K562 (cell line): Measurements from ENCODE around the gene AFF1. TPM values are rescaled to one million over a fixed set of nuclear protein-coding genes. Genes with fewer than 3 reads are reported as not detected.
A peak's percentile ranks its signal among the peaks of the same experiment; 100 is the strongest.

ENCODE experiments used
- ATAC-seq: fragments of 200-7000 bp; cut with Tn5 transposase; 3 replicates; pipeline ENCODE4 v1.9.1; 2020; ENCODE audit warnings: moderate library complexity
- BruUV-seq: library from RNA; stranded (reverse); fragments of 400-500 nt; replicated peaks from 2 replicates; lab custom pipeline; 2021; lab: Mats Ljungman, UMichigan
- CTCF ChIA-PET: fragments of 300-600 bp; formaldehyde crosslinking; extraction: SDS; loops from one replicate; lab custom pipeline; 2021; ENCODE audit warnings: low intra/inter-chr PET ratio; lab: Yijun Ruan, JAX
- POLR2A ChIA-PET: fragments of 300-600, 350-650 bp; sonication (Branson Sonifier 250); formaldehyde crosslinking; extraction: SDS; loops from one replicate; lab custom pipeline; 2021; ENCODE audit warnings: antibody characterized with exemption, inconsistent platforms; lab: Yijun Ruan, JAX
- DNase-seq, 4 experiments: peaks; one replicate each; pipeline versions ENCODE4 v3.0.0 to v3.0.0-alpha.2; 2011 to 2018; ENCODE audit warnings: low spot score in 3 of 4, mixed read lengths in 3 of 4; ENCODE audit errors: extremely low read depth in 1 of 4
- FAIRE-seq: peaks from 2 replicates; lab custom pipeline; 2011; peaks lifted over from hg19 to GRCh38; lab: Jason Lieb, UNC
- H2AFZ ChIP-seq: 2 replicates; pipeline ENCODE4 v1.6.0; 2011; ENCODE audit warnings: low read depth, low read length, control low read depth, inconsistent platforms
- H3K27ac ChIP-seq: fragments of 200-600 bp; 3 replicates; pipeline ENCODE4 v1.8.0; 2011; ENCODE audit warnings: low read depth, mild to moderate bottlenecking, control low read depth, inconsistent platforms, low read length, moderate library complexity, mixed read lengths; ENCODE audit errors: extremely low read depth
- H3K27me3 ChIP-seq, 2 experiments: fragments of 300-600 bp in 1 of 2; 2 replicates in 1 of 2; 3 replicates in 1 of 2; pipeline versions ENCODE4 v1.6.0 to v1.8.0; 2011; ENCODE audit warnings: inconsistent platforms in 2 of 2, low read length in 2 of 2, mild to moderate bottlenecking in 1 of 2, mixed read lengths in 1 of 2, moderate library complexity in 1 of 2; ENCODE audit not compliant: control insufficient read depth in 2 of 2, insufficient read depth in 2 of 2
- H3K36me3 ChIP-seq: fragments of 300-600 bp; 3 replicates; pipeline ENCODE4 v1.8.0; 2011; ENCODE audit warnings: mild to moderate bottlenecking, low read length, inconsistent platforms; ENCODE audit not compliant: control insufficient read depth, insufficient read depth
- H3K4me1 ChIP-seq, 2 experiments: fragments of 200-600 bp in 1 of 2; replicated peaks in 1 of 2; 2 replicates in 1 of 2; 3 replicates in 1 of 2; pipeline versions ENCODE4 v1.5.1 to v1.8.0; 2011; ENCODE audit warnings: inconsistent platforms in 2 of 2, low read length in 2 of 2, mild to moderate bottlenecking in 1 of 2, mixed read lengths in 1 of 2, moderate library complexity in 1 of 2; ENCODE audit not compliant: control insufficient read depth in 2 of 2, insufficient read depth in 2 of 2
- H3K4me2 ChIP-seq: 2 replicates; pipeline ENCODE4 v1.6.1; 2011; ENCODE audit warnings: low read length, control low read depth, inconsistent platforms, mixed read lengths; ENCODE audit not compliant: insufficient read depth
- H3K4me3 ChIP-seq: fragments of 200-600 bp; sonication (generic), shearing (Covaris generic); 2 replicates; pipeline ENCODE4 v1.5.1; 2016; ENCODE audit warnings: control low read depth, inconsistent platforms
- H3K79me2 ChIP-seq: fragments of 200-600 bp; 3 replicates; pipeline ENCODE4 v1.8.0; 2011; ENCODE audit warnings: low read length, inconsistent platforms; ENCODE audit not compliant: control insufficient read depth, insufficient read depth
- H3K9ac ChIP-seq, 2 experiments: 2 replicates each; pipeline versions ENCODE4 v1.6.0 to v1.6.1; 2011; ENCODE audit warnings: low read depth in 2 of 2, low read length in 2 of 2, control low read depth in 1 of 2, inconsistent platforms in 1 of 2, mild to moderate bottlenecking in 1 of 2, mixed read lengths in 1 of 2; ENCODE audit not compliant: insufficient read depth in 1 of 2
- H3K9me1 ChIP-seq: one replicate; pipeline ENCODE4 v1.6.0; 2011; ENCODE audit warnings: inconsistent platforms, mild to moderate bottlenecking, low read length, moderate library complexity; ENCODE audit not compliant: control insufficient read depth, insufficient read depth
- H3K9me3 ChIP-seq: replicated peaks from 2 replicates; pipeline ENCODE4 v1.5.1; 2011; ENCODE audit warnings: low read depth, low read length, inconsistent platforms; ENCODE audit not compliant: control insufficient read depth, insufficient read depth
- H4K20me1 ChIP-seq: replicated peaks from 2 replicates; pipeline ENCODE4 v1.6.1; 2011; ENCODE audit warnings: low read length, inconsistent platforms, mixed read lengths; ENCODE audit not compliant: control insufficient read depth, insufficient read depth
- CTCFL ChIP-seq: IDR thresholded peaks from 2 replicates; pipeline ENCODE4 v1.6.1; 2011; ENCODE audit warnings: borderline replicate concordance, low read depth, mild to moderate bottlenecking, moderate library complexity, low read length; ENCODE audit not compliant: insufficient read depth, poor library complexity, severe bottlenecking
- SRSF9 ChIP-seq: fragments of 200-400 bp; formaldehyde crosslinking; IDR thresholded peaks from 2 replicates; pipeline ENCODE4 v1.6.1; 2017; ENCODE audit warnings: low read depth, low read length, borderline replicate concordance
- TGIF2 ChIP-seq: sonication (generic); formaldehyde crosslinking; IDR thresholded peaks from 2 replicates; pipeline ENCODE4 v1.8.1; 2022; ENCODE audit warnings: mild to moderate bottlenecking, missing genetic modification reagents, moderate library complexity
- ZNF277 ChIP-seq: fragments of 250-450 bp; sonication (Bioruptor Pico); IDR thresholded peaks from 2 replicates; pipeline ENCODE4 v1.8.0; 2022; ENCODE audit warnings: inconsistent platforms, mild to moderate bottlenecking, moderate library complexity, borderline replicate concordance
- WGBS: fragments of 100-300 bp; shearing (Covaris generic); methylation state at CpG from one replicate; pipeline ENCODE4 v1.1.6; 2016; ENCODE audit warnings: low coverage, mixed read lengths; ENCODE audit not compliant: insufficient coverage; ENCODE audit errors: missing lambda C conversion rate; 5-methylcytosine and 5-hydroxymethylcytosine counted together
- in situ Hi-C: fragments of 300-500 bp; cut with MboI; formaldehyde crosslinking; loops from 4 replicates; pipeline ENCODE4 v1.15.0; 2018; ENCODE audit warnings: inconsistent platforms, mixed read lengths
- intact Hi-C: fragments of 100-400 bp; cut with micrococcal nuclease; formaldehyde crosslinking; loops from 2 replicates; pipeline ENCODE4 v1.14.2; 2022
- polyA plus RNA-seq, 8 experiments: library from polyadenylated mRNA; depleted of rRNA in 4 of 8; stranded (reverse) in 5 of 8; unstranded in 3 of 8; fragments of >200 nt; fragmentation: Nextera tagmentation in 2 of 8; fragmentation: Illumina TruSeq in 1 of 8; extraction: Ambion mirVana in 2 of 8; extraction: Trizol in 1 of 8; gene quantifications; 2 replicates each; pipeline versions ENCODE4 v1.2.1 to v1.2.3, GENCODE V29; 2011 to 2014; ENCODE audit warnings: inconsistent platforms in 1 of 8, missing spikeins in 1 of 8
- total RNA-seq, 7 experiments: library from RNA; depleted of rRNA in 6 of 7; stranded (reverse); fragments of >200 nt in 6 of 7; fragmentation: Illumina TruSeq in 2 of 7; extraction: Trizol in 2 of 7; gene quantifications; 2 replicates each; pipeline versions ENCODE4 v1.2.1 to v1.2.3, GENCODE V29; 2011 to 2021; ENCODE audit warnings: low replicate concordance in 1 of 7
- TF ChIP-seq, protein P1 (sequence below): fragments of 250-450 bp; sonication (Bioruptor Pico); IDR thresholded peaks from 2 replicates; pipeline ENCODE4 v1.5.0; 2021

Gene AFF1
- total and polyA plus RNA-seq, 9 of the 15 experiments (the other 6 are each of a cell fraction or from before 2014, with no cell fraction given) = 4.1 to 47.5 (median 17.2) TPM

DNA sequence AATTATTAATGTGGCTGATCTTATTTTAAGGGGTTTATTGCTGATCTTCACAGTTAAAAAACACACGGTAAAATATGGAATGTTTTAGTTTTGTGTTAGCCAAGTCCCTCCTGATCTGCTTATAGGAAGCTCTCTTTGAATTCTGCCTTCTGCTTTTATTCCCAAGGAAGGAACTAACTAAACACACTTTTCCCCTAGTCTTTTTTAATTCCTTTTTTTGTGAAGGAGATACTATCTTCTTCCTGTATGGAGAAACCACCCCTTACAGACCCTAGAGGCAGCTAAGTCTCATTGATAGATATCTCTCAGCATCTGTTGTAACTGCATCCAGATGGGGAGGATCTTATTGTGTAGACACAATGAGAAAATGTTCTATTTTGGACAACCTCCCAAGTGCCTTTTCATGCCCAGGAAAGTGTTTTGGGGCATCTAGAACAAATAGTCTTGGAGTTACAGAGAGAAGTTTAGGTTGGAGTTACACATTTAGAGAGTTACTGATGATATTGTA lies 64.4 kb downstream of the AFF1 start:
- Histone ChIP-seq H3K79me2 (peaks cover 7% of the 10 kb centered on the region; the same call in 2 of the 3 replicates), H3K36me3 (no peaks in the 10 kb centered on the region), H3K9me1 (no peaks in the 10 kb centered on the region), H3K4me1 (peaks cover 10 to 18% of the 10 kb centered on the region in 2 experiments; a peak in 4 of 5 replicates), H3K27ac (no peak overlapping the region), H4K20me1 (no peaks in the 10 kb centered on the region; the same call in 1 of the 2 replicates), H3K27me3 (no peaks in the 10 kb centered on the region), H3K4me2 (no peak overlapping the region), H2AFZ (no peak overlapping the region), H3K9me3 (no peaks in the 10 kb centered on the region), H3K9ac (no peak overlapping the region), H3K4me3 (no peak overlapping the region)
- intact Hi-C loops (no loop called here), in situ Hi-C loops (no loop called here)
- no peak for TF ChIP-seq ZNF277 (CRISPR knock-in tag)
- CTCF ChIA-PET = no interaction called here
- POLR2A ChIA-PET = interaction anchor here (1.0 kb wide), 1 partner anchor 9 kb away, joined by 3 read pairs; no protein-coding TSS in a partner anchor
- peak; percentile 26; the same call in 1 of the 3 replicates for ATAC-seq
- DNase-seq = no peak
- no peak for FAIRE-seq
- BruUV-seq = no TSS peak
- whole genome bisulfite sequencing = 56% methylated on average over 1 of the region's 1 CpG

GRCh38 chr4:87002682-87003043 lies 67.9 kb downstream of the AFF1 start:
- in situ Hi-C loops (no loop called here), intact Hi-C loops (no loop called here)
- no peaks in the 10 kb centered on the region for H3K9me3 ChIP-seq
- H3K4me1 ChIP-seq = peaks cover 4 to 24% of the 10 kb centered on the region in 2 experiments; a peak in 4 of 5 replicates
- WGBS = 91% methylated on average over 6 of the region's 6 CpGs
- no TSS peak for BruUV-seq
- H3K4me3 ChIP-seq = no peak overlapping the region
- no peak overlapping the region for H3K4me2 ChIP-seq
- no peak for FAIRE-seq
- TF ChIP-seq CTCFL (no peak), SRSF9 (no peak), TGIF2 (no peak)
- TF ChIP-seq, protein P1, sequence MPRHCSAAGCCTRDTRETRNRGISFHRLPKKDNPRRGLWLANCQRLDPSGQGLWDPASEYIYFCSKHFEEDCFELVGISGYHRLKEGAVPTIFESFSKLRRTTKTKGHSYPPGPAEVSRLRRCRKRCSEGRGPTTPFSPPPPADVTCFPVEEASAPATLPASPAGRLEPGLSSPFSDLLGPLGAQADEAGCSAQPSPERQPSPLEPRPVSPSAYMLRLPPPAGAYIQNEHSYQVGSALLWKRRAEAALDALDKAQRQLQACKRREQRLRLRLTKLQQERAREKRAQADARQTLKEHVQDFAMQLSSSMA (CRISPR knock-in tag) = no peak
- no peak overlapping the region for H2AFZ ChIP-seq
- H3K79me2 ChIP-seq = peaks cover 23% of the 10 kb centered on the region
- H3K27ac ChIP-seq = no peak overlapping the region
- ChIA-PET POLR2A (no interaction called here), CTCF (interaction anchor here (0.6 kb wide), 1 partner anchor 9 kb away, joined by 3 read pairs; no protein-coding TSS in a partner anchor)
- no peak for ATAC-seq
- H4K20me1 ChIP-seq = no peaks in the 10 kb centered on the region
- DNase-seq = no peak
- no peaks in the 10 kb centered on the region for H3K9me1 ChIP-seq
- H3K27me3 ChIP-seq = no peaks in the 10 kb centered on the region
- no peak overlapping the region for H3K9ac ChIP-seq
- no peaks in the 10 kb centered on the region for H3K36me3 ChIP-seq
